ENCODE measurements around the gene NDE1. TPM values are rescaled to one million over a fixed set of nuclear protein-coding genes. Genes with fewer than 3 reads are reported as not detected.

Gene NDE1
- polyA plus RNA-seq, 2 of the 4 experiments (the other 2 are of a cell fraction) = 27.6 to 30.6 TPM

- WGBS (ENCODE audit: missing lambda C conversion rate) = 92% methylated on average over 23 of the region's 23 CpGs
- H3K27ac ChIP-seq = no peak overlapping the region
- H3K4me3 ChIP-seq = no peak overlapping the region
- POLR2A ChIA-PET = no interaction called here
- H3K9me3 ChIP-seq = no peaks in the 10 kb centered on the region
- CTCF ChIA-PET = no interaction called here
- H3K4me1 ChIP-seq = no peaks in the 10 kb centered on the region
- no peak for TF ChIP-seq POLR2AphosphoS2 (conservative IDR thresholded peaks at IDR 0.05; ENCODE audit: low read length)
- no peak for TF ChIP-seq BHLHE40 (IDR thresholded peaks at IDR 0.05; ENCODE audit: low read depth, low read length)
- no peak for TF ChIP-seq NR3C1 (IDR thresholded peaks at IDR 0.05)
- TF ChIP-seq ZSCAN20 (CRISPR knock-in tag; IDR thresholded peaks at IDR 0.05) = no peak
- TF ChIP-seq RFX5 (IDR thresholded peaks at IDR 0.05) = no peak
- TF ChIP-seq CHD2 (IDR thresholded peaks at IDR 0.05; ENCODE audit: low read length, partially characterized antibody) = no peak
- no peak for TF ChIP-seq JUN (IDR thresholded peaks at IDR 0.05)
- TF ChIP-seq TFCP2L1 (CRISPR knock-in tag; IDR thresholded peaks at IDR 0.05) = no peak
- TF ChIP-seq PHF8 (IDR thresholded peaks at IDR 0.05; ENCODE audit: borderline replicate concordance, low read depth) = no peak
- TF ChIP-seq RAD21 (conservative IDR thresholded peaks at IDR 0.05 in 1 of 2, IDR thresholded peaks at IDR 0.05 in 1 of 2) = no peak
- TF ChIP-seq TP53 (CRISPR knock-in tag; IDR thresholded peaks at IDR 0.05) = no peak
- ATAC-seq = no peak
- DNase-seq (ENCODE audit: low read depth in 1 of 2, low spot score in 1 of 2) = no peak
- H3K4me2 ChIP-seq = no peak overlapping the region
- no peak for FAIRE-seq
Observed at GRCh38 chr16:15602285-15603044, 47.6 kb upstream of the NDE1 start.

- FAIRE-seq = no peak
Observed at GRCh38 chr16:15604460-15605440, 45.3 kb upstream of the NDE1 start.

GRCh38 chr16:15605839-15606517, 44.1 kb upstream of the NDE1 start:
- no peak for FAIRE-seq
- CTCF ChIA-PET = interaction anchor here (2.5 kb wide), 1 partner anchor 55 kb away, joined by 6 read pairs; no protein-coding TSS in a partner anchor
- TF ChIP-seq ZFP36 (IDR thresholded peaks at IDR 0.05; ENCODE audit: borderline replicate concordance, partially characterized antibody) (no peak), RAD21 (conservative IDR thresholded peaks at IDR 0.05 in 1 of 2, IDR thresholded peaks at IDR 0.05 in 1 of 2) (no peak), MAFK (IDR thresholded peaks at IDR 0.05; ENCODE audit: partially characterized antibody) (no peak), REST (IDR thresholded peaks at IDR 0.05) (no peak), HOXA7 (CRISPR knock-in tag; IDR thresholded peaks at IDR 0.05) (no peak), HOXB5 (CRISPR knock-in tag; IDR thresholded peaks at IDR 0.05) (no peak), HEYL (CRISPR knock-in tag; IDR thresholded peaks at IDR 0.05) (no peak), ELK1 (IDR thresholded peaks at IDR 0.05; ENCODE audit: low read depth, low read length) (no peak), CEBPB (IDR thresholded peaks at IDR 0.05) (no peak), ZNF302 (CRISPR knock-in tag; IDR thresholded peaks at IDR 0.05) (no peak), NPAS2 (CRISPR knock-in tag; IDR thresholded peaks at IDR 0.05; ENCODE audit: borderline replicate concordance) (no peak)

More at GRCh38 chr16:15604460-15605440, 45.3 kb upstream of the NDE1 start:
- no peaks in the 10 kb centered on the region for H3K4me1 ChIP-seq
- H3K4me2 ChIP-seq = no peak overlapping the region
- no peak overlapping the region for H3K4me3 ChIP-seq
- POLR2A ChIA-PET = no interaction called here
- CTCF ChIA-PET = interaction anchor here (2.5 kb wide), 1 partner anchor 54 kb away, joined by 6 read pairs; no protein-coding TSS in a partner anchor
- H3K9me3 ChIP-seq = no peaks in the 10 kb centered on the region
- WGBS (ENCODE audit: missing lambda C conversion rate) = 95% methylated on average over 13 of the region's 14 CpGs
- no peak overlapping the region; a peak in 1 of 6 replicates for H3K27ac ChIP-seq
- ATAC-seq (no peak), DNase-seq (ENCODE audit: low read depth in 1 of 2, low spot score in 1 of 2) (no peak)
- TF ChIP-seq HOXB13 (CRISPR knock-in tag; IDR thresholded peaks at IDR 0.05; ENCODE audit: low read depth) (no peak), PHF8 (IDR thresholded peaks at IDR 0.05; ENCODE audit: borderline replicate concordance, low read depth) (no peak), RCOR1 (IDR thresholded peaks at IDR 0.05; ENCODE audit: low read depth, low read length) (no peak), SREBF2 (IDR thresholded peaks at IDR 0.05) (no peak), CHD4 (IDR thresholded peaks at IDR 0.05; ENCODE audit: borderline replicate concordance) (no peak), ZFP36 (IDR thresholded peaks at IDR 0.05; ENCODE audit: borderline replicate concordance, partially characterized antibody) (no peak), CEBPB (IDR thresholded peaks at IDR 0.05) (no peak), NFE2L2 (conservative IDR thresholded peaks at IDR 0.05; ENCODE audit: low read length) (no peak)

More at GRCh38 chr16:15605839-15606517, 44.1 kb upstream of the NDE1 start:
- ATAC-seq (no peak), DNase-seq (ENCODE audit: low read depth in 1 of 2, low spot score in 1 of 2) (no peak)
- 94% methylated on average over 13 of the region's 13 CpGs for WGBS (ENCODE audit: missing lambda C conversion rate)
- H3K4me3 ChIP-seq = no peak overlapping the region
- H3K4me2 ChIP-seq = no peak overlapping the region
- no peaks in the 10 kb centered on the region for H3K4me1 ChIP-seq
- H3K9me3 ChIP-seq = no peaks in the 10 kb centered on the region
- H3K27ac ChIP-seq = no peak overlapping the region
- POLR2A ChIA-PET = no interaction called here

Measured in A549 (cell line).